Dendritic cell treated with granulocyte-macrophage colony-stimulating factor and Interleukin-4, amounts not matched to agents 40 ng/mL and 50 ng/mL, for 4 days (primary cell): ENCODE measurements around the gene FLYWCH1.
"Not testable (repeated sequence)": the region's sequence is repeated elsewhere in the genome, so short reads cannot be mapped to it uniquely, and the experiment has no call there.

Experiments used
- H3K27ac Mint-ChIP-seq: one replicate; pipeline ENCODE4 v1.8.0; 2022; ENCODE audit warnings: mild to moderate bottlenecking, mixed read lengths
- H3K27me3 Mint-ChIP-seq: one replicate; pipeline ENCODE4 v1.8.0; 2022; ENCODE audit warnings: mild to moderate bottlenecking, mixed read lengths
- H3K36me3 Mint-ChIP-seq: one replicate; pipeline ENCODE4 v1.8.0; 2022; ENCODE audit warnings: low read depth, mixed read lengths
- H3K4me1 Mint-ChIP-seq: one replicate; pipeline ENCODE4 v1.8.0; 2022; ENCODE audit warnings: low read depth, mixed read lengths
- H3K4me3 Mint-ChIP-seq: one replicate; pipeline ENCODE4 v1.8.0; 2022; ENCODE audit warnings: mild to moderate bottlenecking, moderate library complexity, mixed read lengths
- H3K9me3 Mint-ChIP-seq: one replicate; pipeline ENCODE4 v1.8.0; 2022; ENCODE audit warnings: mixed read lengths
- intact Hi-C: fragments of 100-400 bp; cut with micrococcal nuclease; formaldehyde crosslinking; loops from one replicate; pipeline ENCODE4 v1.15.0; 2022

Gene FLYWCH1

DNA sequence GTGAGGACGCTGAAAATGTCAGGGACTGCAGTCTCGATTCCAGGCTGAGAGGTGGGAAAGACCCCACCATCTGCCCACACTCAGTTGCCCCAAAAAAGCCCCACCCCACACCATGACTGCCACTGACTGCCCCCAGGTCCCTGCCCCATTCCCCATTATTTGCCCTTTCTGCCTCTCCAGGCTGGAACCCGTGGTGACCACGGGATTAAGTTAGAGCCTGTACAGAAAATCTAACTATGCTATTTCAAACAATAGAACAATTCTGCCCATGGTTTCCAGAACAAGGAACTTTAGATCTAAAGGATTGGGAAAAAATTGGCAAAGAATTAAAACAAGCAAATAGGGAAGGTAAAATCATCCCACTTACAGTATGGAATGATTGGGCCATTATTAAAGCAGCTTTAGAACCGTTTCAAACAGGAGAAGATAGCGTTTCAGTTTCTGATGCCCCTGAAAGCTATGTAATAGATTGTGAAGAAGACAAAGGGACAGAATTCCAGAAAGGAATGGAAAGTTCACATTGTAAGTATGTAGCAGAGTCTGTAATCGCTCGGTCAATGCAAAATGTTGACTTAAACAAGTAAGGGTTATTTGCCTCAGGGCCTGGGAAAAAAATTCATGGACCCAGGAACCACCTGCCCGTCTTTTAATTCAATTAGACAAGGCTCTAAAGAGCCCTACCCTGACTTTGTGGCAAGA is 14.4 kb downstream of the FLYWCH1 start:
- H3K36me3 Mint-ChIP-seq: peaks cover 63% of the 10 kb centered on the region
- no peak overlapping the region for H3K27ac Mint-ChIP-seq
- no peaks in the 10 kb centered on the region for H3K27me3 Mint-ChIP-seq
- intact Hi-C loops: no loop called here
- no peak overlapping the region for H3K4me3 Mint-ChIP-seq
- no peaks in the 10 kb centered on the region for H3K9me3 Mint-ChIP-seq
- H3K4me1 Mint-ChIP-seq: peaks cover 8% of the 10 kb centered on the region

DNA sequence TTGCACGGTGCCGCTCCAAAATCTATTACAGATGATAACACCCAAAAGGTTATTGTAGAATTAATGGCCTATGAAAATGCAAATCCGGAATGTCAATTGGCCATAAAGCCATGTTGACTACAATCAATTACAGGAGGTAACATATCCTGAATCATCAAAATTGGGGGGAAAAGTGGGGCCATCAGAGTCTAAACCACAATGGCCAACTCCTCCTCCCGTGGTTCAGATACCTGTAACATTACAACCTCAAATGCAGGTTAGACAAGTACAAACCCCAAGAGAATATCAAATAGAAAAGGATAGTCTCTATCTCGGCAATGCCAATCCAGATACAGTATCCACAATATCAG is 14.9 kb downstream of the FLYWCH1 start:
- Mint-ChIP-seq H3K4me3 (no peak overlapping the region), H3K27ac (no peak overlapping the region), H3K36me3 (peaks cover 66% of the 10 kb centered on the region), H3K9me3 (no peaks in the 10 kb centered on the region), H3K4me1 (peaks cover 8% of the 10 kb centered on the region), H3K27me3 (no peaks in the 10 kb centered on the region)
- intact Hi-C loops: no loop called here

DNA sequence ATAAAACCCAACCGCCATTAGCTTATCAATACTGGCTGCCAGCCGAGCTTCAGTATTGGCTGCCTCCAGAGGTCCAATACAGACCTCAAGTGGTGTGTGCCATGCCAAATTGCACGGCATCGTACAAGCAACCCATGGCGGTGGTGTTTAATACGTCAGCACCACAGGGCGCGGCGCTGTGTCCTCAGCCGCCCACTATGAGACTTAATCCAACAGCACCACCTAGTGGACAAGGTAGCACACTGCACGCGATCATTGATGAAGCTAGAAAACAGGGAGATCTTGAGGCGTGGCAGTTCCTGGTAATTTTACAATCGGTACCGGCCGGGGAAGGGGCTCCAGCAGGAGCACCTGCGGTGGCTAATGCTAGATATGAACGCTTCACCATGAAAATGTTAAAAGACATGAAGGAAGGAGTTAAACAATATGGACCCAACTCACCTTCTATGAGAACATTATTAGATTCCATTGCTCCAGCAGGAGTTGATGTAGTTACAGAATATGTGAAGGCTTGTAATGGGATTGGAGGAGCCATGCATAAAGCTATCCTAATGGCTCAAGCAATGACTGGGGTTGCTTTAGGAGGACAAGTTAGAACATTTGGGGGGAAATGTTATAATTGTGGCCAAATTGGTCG is 15.4 kb downstream of the FLYWCH1 start:
- intact Hi-C loops: no loop called here
- Mint-ChIP-seq H3K27ac (no peak overlapping the region), H3K36me3 (peaks cover 66% of the 10 kb centered on the region)

DNA sequence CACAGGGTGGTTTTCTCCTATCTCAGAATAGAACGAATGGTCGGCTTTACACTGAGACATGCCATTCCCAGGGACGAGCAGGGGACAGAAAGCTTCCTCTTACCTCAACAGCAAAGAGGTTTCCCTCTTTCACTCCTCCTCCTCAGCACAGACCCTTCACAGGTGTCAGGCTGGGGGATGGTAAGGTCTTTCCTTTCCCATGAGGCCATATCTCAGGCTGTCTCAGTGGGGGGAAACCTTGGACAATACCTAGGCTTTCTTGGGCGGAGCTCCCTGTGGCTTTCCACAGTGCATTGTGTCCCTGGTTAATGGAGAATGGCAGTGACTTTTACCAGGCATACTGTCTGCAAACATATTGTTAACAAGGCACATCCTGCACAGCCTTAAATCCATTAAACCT is 16.4 kb downstream of the FLYWCH1 start:
- H3K27ac Mint-ChIP-seq, intact Hi-C loops, H3K27me3 Mint-ChIP-seq, H3K4me1 Mint-ChIP-seq, H3K4me3 Mint-ChIP-seq, H3K9me3 Mint-ChIP-seq: not testable (repeated sequence)
- H3K36me3 Mint-ChIP-seq: peaks cover 66% of the 10 kb centered on the region

More for the DNA sequence above, 15.4 kb downstream of the FLYWCH1 start:
- no peaks in the 10 kb centered on the region for H3K9me3 Mint-ChIP-seq
- H3K4me3 Mint-ChIP-seq: no peak overlapping the region
- H3K4me1 Mint-ChIP-seq: peaks cover 8% of the 10 kb centered on the region
- H3K27me3 Mint-ChIP-seq: no peaks in the 10 kb centered on the region

DNA sequence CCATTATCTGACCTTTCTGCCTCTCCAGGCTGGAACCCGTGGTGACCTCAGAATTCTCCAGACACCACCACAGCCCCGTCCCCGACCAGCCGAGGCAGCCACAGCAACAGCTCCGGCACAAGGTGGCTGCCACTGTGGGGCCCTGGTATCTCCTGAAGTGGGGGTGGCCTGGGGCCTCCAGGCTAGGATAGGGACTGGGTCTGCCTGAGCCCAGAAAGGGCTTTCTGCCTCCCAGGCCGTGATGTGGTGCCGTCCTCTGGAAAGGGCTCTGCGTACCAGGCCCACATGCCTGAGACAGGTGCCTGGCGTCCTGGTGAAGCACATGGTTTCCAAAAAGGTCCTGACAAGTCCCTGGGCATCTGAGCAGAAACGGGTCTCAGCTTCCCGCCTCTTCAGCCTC is 17.1 kb downstream of the FLYWCH1 start:
- peaks cover 8% of the 10 kb centered on the region for H3K4me1 Mint-ChIP-seq
- intact Hi-C loops: no loop called here
- no peak overlapping the region for H3K4me3 Mint-ChIP-seq
- peaks cover 66% of the 10 kb centered on the region for H3K36me3 Mint-ChIP-seq
- H3K9me3 Mint-ChIP-seq: no peaks in the 10 kb centered on the region
- H3K27ac Mint-ChIP-seq: no peak overlapping the region
- H3K27me3 Mint-ChIP-seq: no peaks in the 10 kb centered on the region

DNA sequence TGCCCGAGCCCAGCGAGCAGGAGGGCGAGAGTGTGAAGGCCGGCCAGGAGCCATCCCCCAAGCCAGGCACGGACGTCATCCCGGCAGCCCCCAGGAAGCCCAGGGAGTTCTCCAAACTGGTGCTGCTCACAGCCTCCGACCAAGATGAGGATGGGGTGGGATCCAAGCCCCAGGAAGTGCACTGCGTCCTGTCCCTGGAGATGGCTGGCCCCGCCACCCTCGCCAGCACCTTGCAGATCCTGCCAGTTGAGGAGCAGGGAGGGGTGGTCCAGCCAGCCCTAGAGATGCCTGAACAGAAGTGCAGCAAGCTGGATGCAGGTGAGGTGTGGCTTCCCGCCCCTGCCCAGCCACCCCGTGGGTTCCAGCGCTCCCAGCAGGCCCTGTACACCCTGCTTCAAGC is 18.0 kb downstream of the FLYWCH1 start:
- H3K36me3 Mint-ChIP-seq: peaks cover 67% of the 10 kb centered on the region
- H3K4me3 Mint-ChIP-seq: no peak overlapping the region
- H3K27ac Mint-ChIP-seq: no peak overlapping the region
- H3K9me3 Mint-ChIP-seq: no peaks in the 10 kb centered on the region
- peaks cover 8% of the 10 kb centered on the region for H3K4me1 Mint-ChIP-seq
- intact Hi-C loops: no loop called here
- H3K27me3 Mint-ChIP-seq: no peaks in the 10 kb centered on the region

DNA sequence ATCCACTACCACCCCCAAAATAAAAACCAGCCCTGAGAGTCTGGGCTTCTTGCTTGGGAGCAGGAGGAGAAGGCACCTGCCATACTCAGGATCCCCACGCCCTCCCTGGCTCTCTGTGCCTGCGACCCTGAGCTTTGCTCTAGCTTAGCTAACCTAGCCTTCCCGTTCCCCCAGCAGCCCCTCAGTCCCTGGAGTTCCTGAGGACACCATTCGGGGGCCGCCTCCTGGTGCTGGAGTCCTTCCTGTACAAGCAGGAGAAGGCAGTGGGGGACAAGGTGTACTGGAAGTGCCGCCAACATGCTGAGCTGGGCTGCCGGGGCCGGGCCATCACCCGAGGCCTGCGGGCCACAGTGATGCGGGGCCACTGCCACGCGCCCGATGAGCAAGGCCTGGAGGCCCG is 18.5 kb downstream of the FLYWCH1 start:
- H3K27me3 Mint-ChIP-seq: no peaks in the 10 kb centered on the region
- no peaks in the 10 kb centered on the region for H3K9me3 Mint-ChIP-seq
- no peak overlapping the region for H3K27ac Mint-ChIP-seq
- peaks cover 8% of the 10 kb centered on the region for H3K4me1 Mint-ChIP-seq
- intact Hi-C loops: no loop called here
- peaks cover 67% of the 10 kb centered on the region for H3K36me3 Mint-ChIP-seq
- H3K4me3 Mint-ChIP-seq: no peak overlapping the region

DNA sequence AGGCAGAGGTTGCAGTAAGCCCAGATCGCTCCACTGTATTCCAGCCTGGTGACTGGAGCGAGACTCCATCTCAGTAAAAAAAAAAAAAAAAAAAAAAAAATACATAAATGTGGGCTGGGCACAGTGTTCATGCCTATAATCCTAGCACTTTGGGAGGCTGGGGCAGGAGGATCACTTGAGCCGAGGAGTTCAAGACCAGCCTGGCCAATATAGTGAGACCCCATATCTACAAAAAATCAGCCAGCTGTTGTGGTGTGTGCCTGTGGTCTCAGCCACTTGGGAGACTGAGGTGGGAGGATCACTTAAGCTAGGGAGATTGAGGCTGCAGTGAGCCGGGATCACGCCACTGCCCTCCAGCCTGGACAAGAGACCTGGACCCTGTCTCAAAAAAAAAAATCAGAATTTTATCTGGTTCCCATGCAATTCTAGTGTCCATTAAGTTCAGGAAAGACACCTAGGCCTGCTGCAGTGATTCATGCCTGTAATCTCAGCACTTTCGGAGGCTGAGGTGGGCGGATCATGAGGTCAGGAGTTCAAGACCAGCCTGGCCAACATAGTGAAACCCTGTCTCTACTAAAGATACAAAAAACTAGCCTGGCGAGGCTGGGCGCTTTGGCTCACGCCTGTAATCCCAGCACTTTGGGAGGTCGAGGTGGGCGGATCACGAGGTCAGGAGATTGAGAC is 19.6 kb downstream of the FLYWCH1 start:
- H3K36me3 Mint-ChIP-seq: peaks cover 76% of the 10 kb centered on the region
- not testable (repeated sequence) for H3K27ac Mint-ChIP-seq, H3K4me1 Mint-ChIP-seq

DNA sequence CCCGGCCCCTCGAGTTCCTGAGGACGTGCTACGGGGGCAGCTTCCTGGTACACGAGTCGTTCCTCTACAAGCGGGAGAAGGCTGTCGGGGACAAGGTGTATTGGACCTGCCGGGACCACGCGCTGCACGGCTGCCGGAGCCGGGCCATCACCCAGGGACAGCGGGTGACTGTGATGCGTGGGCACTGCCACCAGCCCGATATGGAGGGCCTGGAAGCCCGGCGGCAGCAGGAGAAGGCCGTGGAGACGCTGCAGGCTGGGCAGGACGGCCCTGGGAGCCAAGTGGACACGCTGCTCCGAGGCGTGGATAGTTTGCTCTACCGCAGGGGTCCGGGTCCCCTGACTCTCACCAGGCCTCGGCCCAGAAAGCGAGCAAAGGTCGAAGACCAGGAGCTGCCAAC is 21.4 kb downstream of the FLYWCH1 start:
- H3K27me3 Mint-ChIP-seq: no peaks in the 10 kb centered on the region
- intact Hi-C loops: no loop called here
- H3K9me3 Mint-ChIP-seq: no peaks in the 10 kb centered on the region
- no peak overlapping the region for H3K27ac Mint-ChIP-seq
- no peaks in the 10 kb centered on the region for H3K4me1 Mint-ChIP-seq
- peaks cover 94% of the 10 kb centered on the region for H3K36me3 Mint-ChIP-seq
- no peak overlapping the region for H3K4me3 Mint-ChIP-seq

More for the DNA sequence above, 19.6 kb downstream of the FLYWCH1 start:
- intact Hi-C loops, H3K4me3 Mint-ChIP-seq, H3K27me3 Mint-ChIP-seq, H3K9me3 Mint-ChIP-seq: not testable (repeated sequence)

DNA sequence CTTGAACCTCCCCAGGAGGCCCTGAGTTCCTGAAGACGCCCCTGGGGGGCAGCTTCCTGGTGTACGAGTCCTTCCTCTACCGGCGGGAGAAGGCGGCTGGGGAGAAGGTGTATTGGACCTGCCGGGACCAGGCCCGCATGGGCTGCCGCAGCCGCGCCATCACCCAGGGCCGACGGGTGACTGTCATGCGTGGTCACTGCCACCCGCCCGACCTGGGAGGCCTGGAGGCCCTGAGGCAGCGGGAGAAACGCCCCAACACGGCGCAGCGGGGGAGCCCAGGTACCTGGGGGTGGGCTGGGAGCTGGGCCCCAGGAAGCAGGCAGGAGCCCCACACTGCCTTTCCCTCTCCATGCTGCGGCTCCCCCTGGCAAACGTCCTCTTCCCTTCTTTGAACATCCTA is 22.0 kb downstream of the FLYWCH1 start:
- Mint-ChIP-seq H3K27ac (no peak overlapping the region), H3K9me3 (no peaks in the 10 kb centered on the region)

DNA sequence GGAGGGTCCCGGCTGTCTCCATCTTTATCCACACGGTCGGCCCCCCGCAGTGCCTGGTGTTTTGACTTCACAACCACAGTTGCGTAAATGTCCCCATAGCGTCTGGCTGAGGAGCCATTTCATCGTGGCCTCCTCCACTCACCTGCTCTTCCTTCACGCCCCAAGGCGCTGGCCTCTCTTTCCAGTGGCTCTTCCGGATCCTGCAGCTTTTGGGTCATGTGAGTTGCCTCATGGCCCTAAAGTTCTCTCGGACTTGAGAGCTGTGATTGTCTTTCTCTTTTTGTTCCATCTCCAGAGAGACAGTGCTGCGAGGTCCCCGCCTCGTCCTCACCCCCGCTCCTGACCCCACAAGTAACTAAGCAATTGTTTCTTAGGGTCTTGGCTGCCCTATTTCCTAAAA is 22.7 kb downstream of the FLYWCH1 start:
- Mint-ChIP-seq H3K9me3 (no peaks in the 10 kb centered on the region), H3K27ac (no peak overlapping the region), H3K36me3 (peaks cover 96% of the 10 kb centered on the region), H3K27me3 (no peaks in the 10 kb centered on the region), H3K4me3 (no peak overlapping the region), H3K4me1 (no peaks in the 10 kb centered on the region)
- intact Hi-C loops: no loop called here

More for the DNA sequence above, 22.0 kb downstream of the FLYWCH1 start:
- Mint-ChIP-seq H3K4me1 (no peaks in the 10 kb centered on the region), H3K4me3 (no peak overlapping the region), H3K27me3 (no peaks in the 10 kb centered on the region), H3K36me3 (peaks cover 96% of the 10 kb centered on the region)
- intact Hi-C loops: no loop called here

DNA sequence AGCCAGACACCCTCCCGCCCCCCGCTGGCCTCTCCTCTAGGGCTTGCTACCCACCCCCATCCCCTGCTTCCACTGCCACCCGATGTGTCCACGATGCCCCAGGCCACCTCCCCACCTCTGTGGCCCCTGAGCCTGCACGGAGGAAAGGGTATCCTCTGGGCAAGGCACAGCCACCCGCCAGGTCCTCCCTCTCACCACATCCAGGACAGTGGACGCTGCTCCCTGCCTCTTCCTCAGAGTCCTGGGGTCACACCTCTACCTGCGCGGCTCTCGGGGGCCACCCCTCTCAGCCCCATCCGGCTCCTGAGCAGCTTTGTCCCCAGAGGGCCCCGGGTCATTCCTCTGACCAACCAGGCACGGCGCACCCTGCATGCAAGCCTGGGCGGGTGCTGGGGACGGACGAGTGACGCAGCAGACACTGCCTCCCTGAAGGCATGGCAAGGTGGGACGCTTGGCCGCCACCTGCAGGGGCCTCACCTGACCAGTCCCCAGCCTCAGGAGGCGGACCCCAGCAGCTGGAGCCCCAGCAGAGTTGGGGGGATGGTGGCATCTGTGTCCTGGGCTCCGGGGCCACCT is 24.8 kb downstream of the FLYWCH1 start:
- Mint-ChIP-seq H3K4me3 (no peak overlapping the region), H3K36me3 (peaks cover 100% of the 10 kb centered on the region), H3K9me3 (no peaks in the 10 kb centered on the region), H3K27ac (no peak overlapping the region), H3K4me1 (no peaks in the 10 kb centered on the region), H3K27me3 (no peaks in the 10 kb centered on the region)
- intact Hi-C loops: no loop called here

DNA sequence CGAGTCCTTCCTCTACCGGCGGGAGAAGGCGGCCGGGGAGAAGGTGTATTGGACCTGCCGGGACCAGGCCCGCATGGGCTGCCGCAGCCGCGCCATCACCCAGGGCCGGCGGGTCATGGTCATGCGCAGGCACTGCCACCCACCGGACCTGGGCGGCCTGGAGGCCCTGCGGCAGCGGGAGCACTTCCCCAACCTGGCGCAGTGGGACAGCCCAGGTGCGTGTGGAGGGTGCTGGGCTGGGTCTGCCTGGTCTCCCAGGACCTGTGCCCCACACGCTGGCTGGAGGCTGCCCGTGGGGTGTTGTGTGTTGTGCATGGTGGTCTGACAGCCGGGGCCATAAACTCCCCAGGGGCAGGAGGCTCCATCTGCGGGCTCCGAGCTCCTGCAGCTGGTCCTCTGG is 25.4 kb downstream of the FLYWCH1 start:
- no peaks in the 10 kb centered on the region for H3K4me1 Mint-ChIP-seq
- H3K27ac Mint-ChIP-seq: no peak overlapping the region
- no peak overlapping the region for H3K4me3 Mint-ChIP-seq
- H3K9me3 Mint-ChIP-seq: no peaks in the 10 kb centered on the region
- intact Hi-C loops: no loop called here
- peaks cover 100% of the 10 kb centered on the region for H3K36me3 Mint-ChIP-seq
- no peaks in the 10 kb centered on the region for H3K27me3 Mint-ChIP-seq

DNA sequence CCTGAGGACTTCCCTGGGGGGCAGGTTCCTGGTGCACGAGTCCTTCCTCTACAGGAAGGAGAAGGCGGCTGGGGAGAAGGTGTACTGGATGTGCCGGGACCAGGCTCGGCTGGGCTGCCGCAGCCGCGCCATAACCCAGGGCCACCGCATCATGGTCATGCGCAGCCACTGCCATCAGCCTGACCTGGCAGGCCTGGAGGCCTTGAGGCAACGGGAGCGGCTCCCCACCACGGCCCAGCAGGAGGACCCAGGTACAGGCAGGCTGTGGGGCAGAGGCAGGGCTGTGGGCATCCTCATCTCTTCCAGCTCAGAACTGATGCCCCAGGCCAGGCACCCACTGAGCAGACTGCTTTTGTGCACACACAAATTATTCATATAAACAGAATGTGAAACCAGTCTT is 26.5 kb downstream of the FLYWCH1 start:
- H3K9me3 Mint-ChIP-seq: no peaks in the 10 kb centered on the region
- intact Hi-C loops: no loop called here
- no peak overlapping the region for H3K4me3 Mint-ChIP-seq
- no peaks in the 10 kb centered on the region for H3K27me3 Mint-ChIP-seq
- no peaks in the 10 kb centered on the region for H3K4me1 Mint-ChIP-seq
- H3K27ac Mint-ChIP-seq: no peak overlapping the region
- peaks cover 100% of the 10 kb centered on the region for H3K36me3 Mint-ChIP-seq
